IMR-90 (cell line): ENCODE results near the gene SLC17A8. TPM values are rescaled to one million over a fixed set of nuclear protein-coding genes. Genes with fewer than 3 reads are reported as not detected.

Source experiments
- ATAC-seq: fragments of 200-7000 bp; cut with Tn5 transposase; 2 replicates; pipeline ENCODE4 v1.9.1; 2020; ENCODE audit warnings: low read depth, mild to moderate bottlenecking, moderate library complexity
- BruUV-seq: library from RNA; stranded (reverse); fragments of 400-500 nt; replicated peaks from 2 replicates; lab custom pipeline; 2021; lab: Mats Ljungman, UMichigan
- CTCF ChIA-PET: fragments of 300-600 bp; formaldehyde crosslinking; extraction: SDS; loops from one replicate; lab custom pipeline; 2021; ENCODE audit warnings: antibody characterized with exemption; lab: Yijun Ruan, JAX
- POLR2A ChIA-PET: fragments of 300-600 bp; sonication (Branson Sonifier 250); formaldehyde crosslinking; loops from one replicate; lab custom pipeline; 2022; ENCODE audit warnings: antibody characterized with exemption; ENCODE audit not compliant: unreplicated experiment; lab: Charles Lee
- DNase-seq: peaks from one replicate; pipeline ENCODE4 v3.0.0; 2013
- H2AFZ ChIP-seq: replicated peaks from 2 replicates; pipeline ENCODE3; 2013; ENCODE audit warnings: low read length, mild to moderate bottlenecking; ENCODE audit not compliant: poor library complexity
- H2AK5ac ChIP-seq: 2 replicates; pipeline ENCODE4 v1.6.1; 2013; ENCODE audit warnings: low read depth, low read length, inconsistent platforms
- H2AK9ac ChIP-seq: replicated peaks from 2 replicates; pipeline ENCODE3; 2013; ENCODE audit warnings: mild to moderate bottlenecking, low read depth, low read length, moderate library complexity; ENCODE audit not compliant: poor library complexity
- H2BK120ac ChIP-seq: 2 replicates; pipeline ENCODE4 v1.6.1; 2013; ENCODE audit warnings: low read depth, low read length, inconsistent platforms
- H2BK15ac ChIP-seq: 3 replicates; pipeline ENCODE4 v1.6.1; 2013; ENCODE audit warnings: low read depth, low read length, inconsistent platforms
- H2BK20ac ChIP-seq: 2 replicates; pipeline ENCODE4 v1.6.1; 2013; ENCODE audit warnings: low read depth, mild to moderate bottlenecking, inconsistent platforms, low read length, moderate library complexity
- H2BK5ac ChIP-seq: 2 replicates; pipeline ENCODE4 v1.6.1; 2013; ENCODE audit warnings: mild to moderate bottlenecking, low read depth, low read length, inconsistent platforms; ENCODE audit not compliant: poor library complexity, severe bottlenecking
- H3K14ac ChIP-seq: replicated peaks from 2 replicates; pipeline ENCODE4 v1.6.1; 2013; ENCODE audit warnings: low read depth, low read length, inconsistent platforms
- H3K18ac ChIP-seq: 2 replicates; pipeline ENCODE4 v1.6.1; 2013; ENCODE audit warnings: low read depth, low read length, control low read depth
- H3K23ac ChIP-seq: 2 replicates; pipeline ENCODE4 v1.6.1; 2013; ENCODE audit warnings: low read depth, low read length, inconsistent platforms
- H3K27ac ChIP-seq: 2 replicates; pipeline ENCODE4 v1.5.1; 2013; ENCODE audit warnings: mild to moderate bottlenecking, control low read depth, low read length; ENCODE audit not compliant: insufficient read depth
- H3K27me3 ChIP-seq: 2 replicates; pipeline ENCODE4 v1.6.1; 2013; ENCODE audit warnings: low read length; ENCODE audit not compliant: control insufficient read depth, insufficient read depth
- H3K36me3 ChIP-seq: 2 replicates; pipeline ENCODE4 v1.6.1; 2013; ENCODE audit warnings: low read length, mixed read lengths; ENCODE audit not compliant: control insufficient read depth, insufficient read depth
- H3K4ac ChIP-seq: 2 replicates; pipeline ENCODE4 v1.6.1; 2013; ENCODE audit warnings: low read depth, low read length, inconsistent platforms
- H3K4me1 ChIP-seq: 2 replicates; pipeline ENCODE4 v1.6.1; 2013; ENCODE audit warnings: low read length, mixed read lengths; ENCODE audit not compliant: control insufficient read depth, insufficient read depth
- H3K4me2 ChIP-seq: 2 replicates; pipeline ENCODE4 v1.6.1; 2013; ENCODE audit warnings: low read depth, mild to moderate bottlenecking, control low read depth, low read length, moderate library complexity
- H3K4me3 ChIP-seq: 2 replicates; pipeline ENCODE4 v1.5.1; 2013; ENCODE audit warnings: low read depth, mild to moderate bottlenecking, control low read depth, low read length, moderate library complexity; ENCODE audit not compliant: insufficient read depth
- H3K56ac ChIP-seq: 2 replicates; pipeline ENCODE4 v1.6.1; 2013; ENCODE audit warnings: low read length, inconsistent platforms; ENCODE audit not compliant: insufficient read depth; ENCODE audit errors: extremely low read depth
- H3K79me1 ChIP-seq, 2 experiments: 2 replicates each; pipeline ENCODE4 v1.6.1; 2013; ENCODE audit warnings: low read length in 2 of 2, inconsistent platforms in 1 of 2, low read depth in 1 of 2
- H3K9ac ChIP-seq: 2 replicates; pipeline ENCODE4 v1.6.1; 2013; ENCODE audit warnings: low read depth, low read length, control low read depth
- H3K9me1 ChIP-seq: 2 replicates; pipeline ENCODE4 v1.6.1; 2013; ENCODE audit warnings: low read length, inconsistent platforms; ENCODE audit not compliant: insufficient read depth
- H3K9me3 ChIP-seq: 2 replicates; pipeline ENCODE4 v1.6.1; 2013; ENCODE audit warnings: low read length; ENCODE audit not compliant: control insufficient read depth, insufficient read depth
- H4K20me1 ChIP-seq: 2 replicates; pipeline ENCODE4 v1.6.1; 2013; ENCODE audit warnings: low read length, inconsistent platforms; ENCODE audit not compliant: insufficient read depth
- H4K5ac ChIP-seq: 2 replicates; pipeline ENCODE4 v1.6.1; 2013; ENCODE audit warnings: mild to moderate bottlenecking, low read depth, low read length, control low read depth
- H4K8ac ChIP-seq, 2 experiments: 2 replicates each; pipeline ENCODE4 v1.6.1; 2013; ENCODE audit warnings: low read depth in 2 of 2, low read length in 2 of 2, control low read depth in 1 of 2, inconsistent platforms in 1 of 2
- H4K91ac ChIP-seq: 2 replicates; pipeline ENCODE4 v1.6.1; 2013; ENCODE audit warnings: low read depth, low read length, inconsistent platforms; ENCODE audit not compliant: insufficient read depth
- CHD1 ChIP-seq: IDR thresholded peaks from 2 replicates; pipeline ENCODE4 v1.6.1; 2012; ENCODE audit warnings: low read depth, low read length, improper control_type of control experiment
- FOS ChIP-seq: fragments of 150-350 bp; IDR thresholded peaks from 2 replicates; pipeline ENCODE4 v1.6.1; 2016; ENCODE audit warnings: low read depth, low read length
- MAZ ChIP-seq: IDR thresholded peaks from 2 replicates; pipeline ENCODE4 v1.6.1; 2012; ENCODE audit warnings: low read depth, mild to moderate bottlenecking, low read length, improper control_type of control experiment, moderate library complexity, borderline replicate concordance
- MXI1 ChIP-seq: IDR thresholded peaks from 2 replicates; pipeline ENCODE4 v1.6.1; 2012; ENCODE audit warnings: low read depth, mild to moderate bottlenecking, low read length, moderate library complexity, borderline replicate concordance
- POLR2A ChIP-seq: IDR thresholded peaks from 2 replicates; pipeline ENCODE4 v1.6.1; 2012; ENCODE audit warnings: mild to moderate bottlenecking, low read depth, low read length
- RAD21 ChIP-seq: IDR thresholded peaks from 2 replicates; pipeline ENCODE4 v1.6.1; 2012; ENCODE audit warnings: low read length, improper control_type of control experiment
- RCOR1 ChIP-seq: IDR thresholded peaks from 2 replicates; pipeline ENCODE4 v1.6.1; 2012; ENCODE audit warnings: mild to moderate bottlenecking, low read length, improper control_type of control experiment; ENCODE audit not compliant: insufficient replicate concordance
- SMC3 ChIP-seq: fragments of 150-350 bp; IDR thresholded peaks from 2 replicates; pipeline ENCODE4 v1.6.1; 2016; ENCODE audit warnings: low read depth, mild to moderate bottlenecking, antibody characterized with exemption, low read length, moderate library complexity
- WGBS, 2 experiments: methylation state at CpG; one replicate each; pipeline versions ENCODE4 v1.1.5 to v1.1.7; 2013; ENCODE audit warnings: missing lambda C conversion rate in 2 of 2; ENCODE audit not compliant: insufficient read length in 1 of 2; ENCODE audit errors: extremely low coverage in 2 of 2; 5-methylcytosine and 5-hydroxymethylcytosine counted together
- dilution Hi-C: fragments of 300-500 bp; cut with HindIII; formaldehyde crosslinking; loops from one replicate; pipeline ENCODE4 v1.14.3; 2018; ENCODE audit warnings: low sequenced_read_pairs; ENCODE audit not compliant: unreplicated experiment
- in situ Hi-C: fragments of 300-500 bp; cut with MboI; formaldehyde crosslinking; loops from 3 replicates; pipeline ENCODE4 v1.14.3; 2019; ENCODE audit warnings: low sequenced_read_pairs, inconsistent platforms, mixed read lengths
- intact Hi-C: fragments of 100-400 bp; cut with micrococcal nuclease; formaldehyde crosslinking; loops from 2 replicates; pipeline ENCODE4 v1.10.0; 2022
- polyA plus RNA-seq, 3 experiments: library from polyadenylated mRNA; depleted of rRNA; stranded (reverse); fragments of >200 nt; gene quantifications; 2 replicates each; pipeline ENCODE4 v1.2.3, GENCODE V29; 2012; ENCODE audit warnings: low replicate concordance in 1 of 3
- total RNA-seq: library from RNA; depleted of rRNA; stranded (reverse); fragments of >200 nt; gene quantifications from 2 replicates; pipeline ENCODE4 v1.2.3, GENCODE V29; 2012
- TF ChIP-seq, protein P1 (sequence below): fragments of 150-350 bp; IDR thresholded peaks from 2 replicates; pipeline ENCODE4 v1.6.1; 2017; ENCODE audit warnings: mild to moderate bottlenecking, antibody characterized with exemption, low read length, low read depth
- TF ChIP-seq, protein P2 (sequence below): conservative IDR thresholded peaks from 2 replicates; pipeline ENCODE4 v1.5.1; 2012; ENCODE audit warnings: mild to moderate bottlenecking, low read depth, low read length, improper control_type of control experiment

The SLC17A8 gene
- total and polyA plus RNA-seq, 2 of the 4 experiments (the other 2 are of a cell fraction), result not detected

DNA sequence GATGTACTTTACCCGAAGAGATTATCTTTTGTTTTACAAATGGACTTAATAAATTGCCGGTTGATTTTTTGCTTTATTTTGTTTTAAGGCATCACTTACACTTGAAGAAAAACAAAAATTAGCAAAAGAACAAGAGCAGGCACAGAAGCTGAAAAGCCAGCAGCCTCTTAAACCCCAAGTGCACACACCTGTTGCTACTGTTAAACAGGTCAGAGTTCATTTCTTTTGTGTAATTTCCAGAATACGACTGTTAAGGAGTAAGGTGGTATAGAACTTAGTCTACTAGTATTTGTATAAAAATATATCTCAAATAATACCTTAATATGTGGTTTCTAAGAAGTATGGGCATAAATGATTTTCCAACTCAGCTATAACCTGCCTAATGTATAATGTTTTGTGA lies 19.6 kb upstream of the SLC17A8 start:
- no TSS peak for BruUV-seq
- H2BK20ac ChIP-seq, result no peak overlapping the region
- H3K4ac ChIP-seq, result no peak overlapping the region
- H3K9me1 ChIP-seq, result no peaks in the 10 kb centered on the region
- POLR2A ChIA-PET, result no interaction called here
- dilution Hi-C loops, result no loop called here
- H2AK9ac ChIP-seq, result no peak overlapping the region
- no peak overlapping the region for H3K4me3 ChIP-seq
- H3K14ac ChIP-seq, result no peak overlapping the region
- WGBS, 2 experiments, result no CpG with 5 or more reads among the region's 3 CpGs
- intact Hi-C loops, result no loop called here
- H4K91ac ChIP-seq, result no peak overlapping the region
- H2BK120ac ChIP-seq, result no peak overlapping the region
- peaks cover 17% of the 10 kb centered on the region for H3K36me3 ChIP-seq
- no peak overlapping the region for H2BK5ac ChIP-seq
- no peak overlapping the region for H3K18ac ChIP-seq
- no peak for TF ChIP-seq POLR2A
- TF ChIP-seq, protein P1, sequence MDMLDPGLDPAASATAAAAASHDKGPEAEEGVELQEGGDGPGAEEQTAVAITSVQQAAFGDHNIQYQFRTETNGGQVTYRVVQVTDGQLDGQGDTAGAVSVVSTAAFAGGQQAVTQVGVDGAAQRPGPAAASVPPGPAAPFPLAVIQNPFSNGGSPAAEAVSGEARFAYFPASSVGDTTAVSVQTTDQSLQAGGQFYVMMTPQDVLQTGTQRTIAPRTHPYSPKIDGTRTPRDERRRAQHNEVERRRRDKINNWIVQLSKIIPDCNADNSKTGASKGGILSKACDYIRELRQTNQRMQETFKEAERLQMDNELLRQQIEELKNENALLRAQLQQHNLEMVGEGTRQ, result no peak
- no peak for TF ChIP-seq SMC3
- no peak for TF ChIP-seq RCOR1
- no peak for TF ChIP-seq FOS
- no peak for TF ChIP-seq CHD1
- TF ChIP-seq MXI1, result no peak
- no peak for TF ChIP-seq RAD21
- no peak for TF ChIP-seq MAZ
- TF ChIP-seq, protein P2, sequence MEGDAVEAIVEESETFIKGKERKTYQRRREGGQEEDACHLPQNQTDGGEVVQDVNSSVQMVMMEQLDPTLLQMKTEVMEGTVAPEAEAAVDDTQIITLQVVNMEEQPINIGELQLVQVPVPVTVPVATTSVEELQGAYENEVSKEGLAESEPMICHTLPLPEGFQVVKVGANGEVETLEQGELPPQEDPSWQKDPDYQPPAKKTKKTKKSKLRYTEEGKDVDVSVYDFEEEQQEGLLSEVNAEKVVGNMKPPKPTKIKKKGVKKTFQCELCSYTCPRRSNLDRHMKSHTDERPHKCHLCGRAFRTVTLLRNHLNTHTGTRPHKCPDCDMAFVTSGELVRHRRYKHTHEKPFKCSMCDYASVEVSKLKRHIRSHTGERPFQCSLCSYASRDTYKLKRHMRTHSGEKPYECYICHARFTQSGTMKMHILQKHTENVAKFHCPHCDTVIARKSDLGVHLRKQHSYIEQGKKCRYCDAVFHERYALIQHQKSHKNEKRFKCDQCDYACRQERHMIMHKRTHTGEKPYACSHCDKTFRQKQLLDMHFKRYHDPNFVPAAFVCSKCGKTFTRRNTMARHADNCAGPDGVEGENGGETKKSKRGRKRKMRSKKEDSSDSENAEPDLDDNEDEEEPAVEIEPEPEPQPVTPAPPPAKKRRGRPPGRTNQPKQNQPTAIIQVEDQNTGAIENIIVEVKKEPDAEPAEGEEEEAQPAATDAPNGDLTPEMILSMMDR, result no peak
- in situ Hi-C loops, result no loop called here
- no peaks in the 10 kb centered on the region for H4K20me1 ChIP-seq
- no peaks in the 10 kb centered on the region for H3K27me3 ChIP-seq
- ATAC-seq, result no peak
- H3K9me3 ChIP-seq, result no peaks in the 10 kb centered on the region
- H2BK15ac ChIP-seq, result no peak overlapping the region
- H2AFZ ChIP-seq, result no peak overlapping the region
- H4K5ac ChIP-seq, result no peak overlapping the region
- no peak overlapping the region for H2AK5ac ChIP-seq
- H3K27ac ChIP-seq, result no peak overlapping the region
- H3K56ac ChIP-seq, result no peak overlapping the region
- H4K8ac ChIP-seq, result no peak overlapping the region
- no peak for DNase-seq
- no peak overlapping the region for H3K23ac ChIP-seq
- H3K79me1 ChIP-seq, result no peaks in the 10 kb centered on the region; a peak in 1 of 4 replicates
- H3K4me2 ChIP-seq, result no peak overlapping the region
- no peaks in the 10 kb centered on the region for H3K4me1 ChIP-seq
- CTCF ChIA-PET, result interaction anchor here (0.6 kb wide), 2 partner anchors 216 to 821 kb away, joined by 3 to 4 read pairs; no protein-coding TSS in a partner anchor
- no peak overlapping the region for H3K9ac ChIP-seq
